Muscle of leg (tissue), 16 donors: ENCODE data around the gene ATN1. TPM values are rescaled to one million over a fixed set of nuclear protein-coding genes. Genes with fewer than 3 reads are reported as not detected.
"Not testable (repeated sequence)": the region's sequence is repeated elsewhere in the genome, so short reads cannot be mapped to it uniquely, and the experiment has no call there.

Experiments used
- DNase-seq: peaks from one replicate; pipeline ENCODE4 v3.0.0; 2013
- H3K27ac ChIP-seq: one replicate; pipeline ENCODE4 v1.5.1; 2013; ENCODE audit warnings: mild to moderate bottlenecking, low read length, control low read depth
- H3K27me3 ChIP-seq: one replicate; pipeline ENCODE4 v1.6.1; 2013; ENCODE audit warnings: low read length; ENCODE audit not compliant: control insufficient read depth, insufficient read depth
- H3K36me3 ChIP-seq: one replicate; pipeline ENCODE4 v1.6.1; 2013; ENCODE audit warnings: low read length; ENCODE audit not compliant: control insufficient read depth, insufficient read depth
- H3K4me1 ChIP-seq: one replicate; pipeline ENCODE4 v1.6.1; 2013; ENCODE audit warnings: low read length; ENCODE audit not compliant: control insufficient read depth, insufficient read depth
- H3K4me3 ChIP-seq: one replicate; pipeline ENCODE4 v1.5.1; 2013; ENCODE audit warnings: low read length, control low read depth
- H3K9me3 ChIP-seq: replicated peaks from 2 replicates; pipeline ENCODE4 v1.6.1; 2013; ENCODE audit warnings: low read depth, low read length; ENCODE audit not compliant: control insufficient read depth
- WGBS: methylation state at CpG from one replicate; pipeline ENCODE4 v1.1.5; 2013; ENCODE audit warnings: missing lambda C conversion rate; ENCODE audit not compliant: insufficient coverage; 5-methylcytosine and 5-hydroxymethylcytosine counted together
- long read RNA-seq, 11 donors: transcript quantifications; one replicate each; lab custom pipeline, GENCODE V29; 2026
- polyA plus RNA-seq, 8 donors: library from polyadenylated mRNA; unstranded; fragments of 120-200 nt; gene quantifications; one replicate each; pipeline versions ENCODE4 v1.2.1 to v1.2.3, GENCODE V29; 2013; ENCODE audit warnings: inconsistent platforms in 1 of 8, low replicate concordance in 1 of 8; ENCODE audit not compliant: insufficient read length in 8 of 8, insufficient read depth in 1 of 8
- total RNA-seq: library from RNA; stranded (reverse); fragments of 120-200 nt; gene quantifications from one replicate; pipeline ENCODE4 v1.2.4, GENCODE V29; 2013

The ATN1 gene
- 11.1 TPM for total RNA-seq
- polyA plus RNA-seq: 100 to 1,000 TPM in 1 of 8 donors, 10 to 100 TPM in 7; 65.4 to 101 (median 90.2) TPM
- long read RNA-seq, donor 1, partial matches to known transcripts: 6 of 7 reads
- long read RNA-seq, donor 1, other reads (novel, unspliced or antisense): 0 of 7 reads
- long read RNA-seq, donor 2: 0 reads
- long read RNA-seq, donor 3, full-length matches to known transcripts: 2 of 54 reads
- long read RNA-seq, donor 3, partial matches to known transcripts: 52 of 54 reads
- long read RNA-seq, donor 3, other reads (novel, unspliced or antisense): 0 of 54 reads
- long read RNA-seq, donor 4, partial matches to known transcripts: 33 of 39 reads
- long read RNA-seq, donor 4, other reads (novel, unspliced or antisense): 5 of 39 reads
- long read RNA-seq, donor 5, full-length matches to known transcripts: 3 of 57 reads
- long read RNA-seq, donor 5, partial matches to known transcripts: 54 of 57 reads
- long read RNA-seq, donor 5, other reads (novel, unspliced or antisense): 0 of 57 reads
- long read RNA-seq, donor 6, partial matches to known transcripts: 47 of 49 reads
- long read RNA-seq, donor 6, other reads (novel, unspliced or antisense): 0 of 49 reads
- long read RNA-seq, donor 7, partial matches to known transcripts: 49 of 53 reads
- long read RNA-seq, donor 7, other reads (novel, unspliced or antisense): 0 of 53 reads
- long read RNA-seq, donor 8, partial matches to known transcripts: 46 of 47 reads
- long read RNA-seq, donor 8, other reads (novel, unspliced or antisense): 0 of 47 reads
- long read RNA-seq, donor 9, partial matches to known transcripts: 35 of 40 reads
- long read RNA-seq, donor 9, other reads (novel, unspliced or antisense): 0 of 40 reads
- long read RNA-seq, donor 10, partial matches to known transcripts: 67 of 73 reads
- long read RNA-seq, donor 10, other reads (novel, unspliced or antisense): 0 of 73 reads
- long read RNA-seq, donor 11, partial matches to known transcripts: 60 of 60 reads
- long read RNA-seq, donor 11, other reads (novel, unspliced or antisense): 0 of 60 reads

- Histone ChIP-seq H3K36me3 (peaks cover 14% of the 10 kb centered on the region), H3K4me3 (peak within 1 kb of the TSS; percentile 92), H3K9me3 (no peaks in the 10 kb centered on the region), H3K27ac (peak within 1 kb of the TSS; percentile 97), H3K27me3 (no peaks in the 10 kb centered on the region), H3K4me1 (peaks cover 55% of the 10 kb centered on the region)
- WGBS: under 1% methylated on average over 57 of the region's 66 CpGs
- DNase-seq: peak; percentile 97
These were observed at the start of gene ATN1 for GRCh38 chr12:6927379-6928021. ATN1 (plus strand) TSS chr12:6927959; CDS start chr12:6934002, 6,043 bp downstream.

GRCh38 chr12:6879824-6880223 lies 47.9 kb upstream of the ATN1 start:
- peaks cover 13% of the 10 kb centered on the region for H3K36me3 ChIP-seq
- not testable (repeated sequence) for H3K4me3 ChIP-seq, DNase-seq, H3K4me1 ChIP-seq, H3K27me3 ChIP-seq, H3K27ac ChIP-seq, H3K9me3 ChIP-seq
- WGBS: 86% methylated on average over 8 of the region's 11 CpGs

GRCh38 chr12:6883252-6883651 lies 44.5 kb upstream of the ATN1 start:
- WGBS: 95% methylated on average over 4 of the region's 5 CpGs
- no peaks in the 10 kb centered on the region for H3K27me3 ChIP-seq

GRCh38 chr12:6883683-6884082 lies 44.1 kb upstream of the ATN1 start:
- Histone ChIP-seq H3K4me1 (no peaks in the 10 kb centered on the region), H3K36me3 (peaks cover 19% of the 10 kb centered on the region), H3K4me3 (no peak overlapping the region), H3K27ac (no peak overlapping the region), H3K27me3 (no peaks in the 10 kb centered on the region), H3K9me3 (no peaks in the 10 kb centered on the region)
- WGBS: 95% methylated on average over 11 of the region's 11 CpGs
- no peak for DNase-seq

More at GRCh38 chr12:6883252-6883651, 44.5 kb upstream of the ATN1 start:
- Histone ChIP-seq H3K36me3 (peaks cover 17% of the 10 kb centered on the region), H3K27ac (no peak overlapping the region), H3K4me3 (no peak overlapping the region), H3K9me3 (no peaks in the 10 kb centered on the region), H3K4me1 (no peaks in the 10 kb centered on the region)
- DNase-seq: no peak

- Histone ChIP-seq H3K9me3 (no peaks in the 10 kb centered on the region), H3K36me3 (peaks cover 19% of the 10 kb centered on the region), H3K27ac (no peak overlapping the region), H3K4me1 (no peaks in the 10 kb centered on the region), H3K4me3 (no peak overlapping the region), H3K27me3 (no peaks in the 10 kb centered on the region)
- WGBS: 60% methylated on average over 16 of the region's 22 CpGs
- DNase-seq: no peak
These were observed 43.2 kb upstream of the ATN1 start for GRCh38 chr12:6884539-6884938.

GRCh38 chr12:6886206-6886999 lies 41.4 kb upstream of the ATN1 start:
- H3K4me1 ChIP-seq, H3K27me3 ChIP-seq, H3K27ac ChIP-seq, DNase-seq, H3K4me3 ChIP-seq, H3K9me3 ChIP-seq: not testable (repeated sequence)
- no CpG with 5 or more reads among the region's 15 CpGs for WGBS
- peaks cover 19% of the 10 kb centered on the region for H3K36me3 ChIP-seq

- Histone ChIP-seq H3K4me1 (peaks cover 8% of the 10 kb centered on the region), H3K27ac (no peak overlapping the region), H3K27me3 (no peaks in the 10 kb centered on the region), H3K9me3 (no peaks in the 10 kb centered on the region), H3K4me3 (no peak overlapping the region), H3K36me3 (peaks cover 14% of the 10 kb centered on the region)
- WGBS: 81% methylated on average over 4 of the region's 8 CpGs
- no peak for DNase-seq
These were observed 40.3 kb upstream of the ATN1 start for GRCh38 chr12:6887460-6887859.

- WGBS: 85% methylated on average over 2 of the region's 2 CpGs
- H3K9me3 ChIP-seq: no peaks in the 10 kb centered on the region
- peaks cover 14% of the 10 kb centered on the region for H3K36me3 ChIP-seq
- no peak overlapping the region for H3K27ac ChIP-seq
- no peak for DNase-seq
- no peak overlapping the region for H3K4me3 ChIP-seq
- peaks cover 8% of the 10 kb centered on the region for H3K4me1 ChIP-seq
- H3K27me3 ChIP-seq: no peaks in the 10 kb centered on the region
These were observed 39.4 kb upstream of the ATN1 start for GRCh38 chr12:6888360-6888759.

- WGBS: 75% methylated on average over 2 of the region's 7 CpGs
- not testable (repeated sequence) for H3K9me3 ChIP-seq
These were observed 39.0 kb upstream of the ATN1 start for GRCh38 chr12:6888794-6889193.

More at GRCh38 chr12:6888794-6889193, 39.0 kb upstream of the ATN1 start:
- not testable (repeated sequence) for H3K27me3 ChIP-seq, H3K27ac ChIP-seq, DNase-seq, H3K4me1 ChIP-seq, H3K4me3 ChIP-seq
- H3K36me3 ChIP-seq: peaks cover 12% of the 10 kb centered on the region
